Measurements from ENCODE around the gene SHISA5. TPM values are rescaled to one million over a fixed set of nuclear protein-coding genes. Genes with fewer than 3 reads are reported as not detected.

Gene SHISA5
- total RNA-seq, 1 experiment from 2014 or later = 104 TPM

- H3K27me3 ChIP-seq (ENCODE audit: insufficient read depth, low read length) = no peaks in the 10 kb centered on the region
- intact Hi-C loops (cut with micrococcal nuclease) = no loop called here
- H3K9me2 ChIP-seq (ENCODE audit: insufficient read depth) = no peaks in the 10 kb centered on the region
- no peaks in the 10 kb centered on the region for H3K9me3 ChIP-seq (ENCODE audit: control insufficient read depth in 1 of 2, insufficient read depth in 1 of 2, low read depth in 1 of 2, low read length in 2 of 2)
- no TSS peak for BruUV-seq (replicated peaks)
- H3K4me1 ChIP-seq (ENCODE audit: control insufficient read depth in 1 of 2, insufficient read depth in 2 of 2, low read length in 2 of 2) = peaks cover 7 to 10% of the 10 kb centered on the region in 2 experiments; a peak in 3 of 4 replicates
- H3K79me2 ChIP-seq (ENCODE audit: insufficient read depth, low read length) = no peaks in the 10 kb centered on the region
- no peak for TF ChIP-seq REST (IDR thresholded peaks at IDR 0.05; ENCODE audit: low read depth)
- no peak for TF ChIP-seq ZFX (IDR thresholded peaks at IDR 0.05)
- H2AFZ ChIP-seq (ENCODE audit: low read depth, low read length, poor library complexity, severe bottlenecking) = no peak overlapping the region
- no peak for DNase-seq (ENCODE audit: low read depth, low spot score)
- ATAC-seq = no peak
- no peak overlapping the region for H3K4me3 ChIP-seq (replicated peaks in 1 of 2; ENCODE audit: low read depth in 1 of 2, low read length in 2 of 2)
- H4K20me1 ChIP-seq (ENCODE audit: insufficient read depth) = no peaks in the 10 kb centered on the region
- RAD21 ChIA-PET (ENCODE audit: low non-redundant PET in 1 of 2, low total read pairs in 2 of 2, uncharacterized antibody in 2 of 2, unreplicated experiment in 2 of 2) = no interaction called here
- no peak overlapping the region for H3K27ac ChIP-seq (ENCODE audit: low read depth, low read length)
- CTCF ChIA-PET = no interaction called here
- POLR2A ChIA-PET = no interaction called here
- no peak overlapping the region for H3K9ac ChIP-seq (ENCODE audit: low read length)
- no peak overlapping the region for H3K4me2 ChIP-seq (ENCODE audit: low read length)
- H3K36me3 ChIP-seq (ENCODE audit: control insufficient read depth in 1 of 2, insufficient read depth in 2 of 2, low read length in 2 of 2) = no peaks in the 10 kb centered on the region
These were observed 25.1 kb downstream of the SHISA5 start for GRCh38 chr3:48478626-48479555.

GRCh38 chr3:48477959-48478520, 25.9 kb downstream of the SHISA5 start:
- H3K27me3 ChIP-seq (ENCODE audit: insufficient read depth, low read length) = no peaks in the 10 kb centered on the region
- no peaks in the 10 kb centered on the region for H3K79me2 ChIP-seq (ENCODE audit: insufficient read depth, low read length)
- H3K36me3 ChIP-seq (ENCODE audit: control insufficient read depth in 1 of 2, insufficient read depth in 2 of 2, low read length in 2 of 2) = no peaks in the 10 kb centered on the region
- POLR2A ChIA-PET = no interaction called here
- no peak overlapping the region for H2AFZ ChIP-seq (ENCODE audit: low read depth, low read length, poor library complexity, severe bottlenecking)
- peaks cover 14 to 19% of the 10 kb centered on the region in 2 experiments; a peak in 3 of 4 replicates for H3K4me1 ChIP-seq (ENCODE audit: control insufficient read depth in 1 of 2, insufficient read depth in 2 of 2, low read length in 2 of 2)
- DNase-seq (ENCODE audit: low read depth, low spot score) (no peak), ATAC-seq (no peak)
- no peak overlapping the region for H3K4me2 ChIP-seq (ENCODE audit: low read length)
- H3K9me2 ChIP-seq (ENCODE audit: insufficient read depth) = no peaks in the 10 kb centered on the region
- H3K4me3 ChIP-seq (replicated peaks in 1 of 2; ENCODE audit: low read depth in 1 of 2, low read length in 2 of 2) = no peak overlapping the region
- RAD21 ChIA-PET (ENCODE audit: low non-redundant PET in 1 of 2, low total read pairs in 2 of 2, uncharacterized antibody in 2 of 2, unreplicated experiment in 2 of 2) = no interaction called here
- H3K9ac ChIP-seq (ENCODE audit: low read length) = no peak overlapping the region
- CTCF ChIA-PET = no interaction called here
- no peaks in the 10 kb centered on the region for H4K20me1 ChIP-seq (ENCODE audit: insufficient read depth)
- TF ChIP-seq MAX (IDR thresholded peaks at IDR 0.05) = no peak
- no peak for TF ChIP-seq CBX3 (IDR thresholded peaks at IDR 0.05; ENCODE audit: low read depth)
- TF ChIP-seq ZNF274 (IDR thresholded peaks at IDR 0.05; ENCODE audit: low read depth, low read length) = no peak
- TF ChIP-seq SIN3A (IDR thresholded peaks at IDR 0.05; ENCODE audit: low read depth) = no peak
- TF ChIP-seq FOSL1 (IDR thresholded peaks at IDR 0.05; ENCODE audit: low read depth) = no peak
- no peak for TF ChIP-seq CTCF (IDR thresholded peaks at IDR 0.05 in 2 of 3, conservative IDR thresholded peaks at IDR 0.05 in 1 of 3; ENCODE audit: borderline replicate concordance in 1 of 3, insufficient read depth in 1 of 3, low read depth in 2 of 3, low read length in 2 of 3)
- TF ChIP-seq YY1 (IDR thresholded peaks at IDR 0.05; ENCODE audit: extremely low read depth, insufficient replicate concordance, low read depth, low read length) = no peak
- TF ChIP-seq ELF1 (IDR thresholded peaks at IDR 0.05; ENCODE audit: borderline replicate concordance, low read depth) = no peak
- no peak overlapping the region for H3K27ac ChIP-seq (ENCODE audit: low read depth, low read length)
- H3K9me3 ChIP-seq (ENCODE audit: control insufficient read depth in 1 of 2, insufficient read depth in 1 of 2, low read depth in 1 of 2, low read length in 2 of 2) = no peaks in the 10 kb centered on the region
- intact Hi-C loops (cut with micrococcal nuclease) = no loop called here
- BruUV-seq (replicated peaks) = no TSS peak
